Fibroblast of lung (primary cell): ENCODE measurements around the gene CDC25C.

Experiments
- EZH2 ChIP-seq: IDR thresholded peaks from 2 replicates; pipeline ENCODE4 v1.5.1; 2012; ENCODE audit warnings: low read length, control low read depth, mild to moderate bottlenecking; ENCODE audit errors: missing control alignments
- TF ChIP-seq, protein P1 (sequence below), 2 donors: IDR thresholded peaks in 1 of 2; conservative IDR thresholded peaks in 1 of 2; 1 replicate in 1 of 2; 2 replicates in 1 of 2; pipeline ENCODE4 v1.5.1; 2011 to 2012; ENCODE audit warnings: low read length in 2 of 2, control low read depth in 1 of 2, inconsistent platforms in 1 of 2, low read depth in 1 of 2, mild to moderate bottlenecking in 1 of 2

- TF ChIP-seq, protein P1, sequence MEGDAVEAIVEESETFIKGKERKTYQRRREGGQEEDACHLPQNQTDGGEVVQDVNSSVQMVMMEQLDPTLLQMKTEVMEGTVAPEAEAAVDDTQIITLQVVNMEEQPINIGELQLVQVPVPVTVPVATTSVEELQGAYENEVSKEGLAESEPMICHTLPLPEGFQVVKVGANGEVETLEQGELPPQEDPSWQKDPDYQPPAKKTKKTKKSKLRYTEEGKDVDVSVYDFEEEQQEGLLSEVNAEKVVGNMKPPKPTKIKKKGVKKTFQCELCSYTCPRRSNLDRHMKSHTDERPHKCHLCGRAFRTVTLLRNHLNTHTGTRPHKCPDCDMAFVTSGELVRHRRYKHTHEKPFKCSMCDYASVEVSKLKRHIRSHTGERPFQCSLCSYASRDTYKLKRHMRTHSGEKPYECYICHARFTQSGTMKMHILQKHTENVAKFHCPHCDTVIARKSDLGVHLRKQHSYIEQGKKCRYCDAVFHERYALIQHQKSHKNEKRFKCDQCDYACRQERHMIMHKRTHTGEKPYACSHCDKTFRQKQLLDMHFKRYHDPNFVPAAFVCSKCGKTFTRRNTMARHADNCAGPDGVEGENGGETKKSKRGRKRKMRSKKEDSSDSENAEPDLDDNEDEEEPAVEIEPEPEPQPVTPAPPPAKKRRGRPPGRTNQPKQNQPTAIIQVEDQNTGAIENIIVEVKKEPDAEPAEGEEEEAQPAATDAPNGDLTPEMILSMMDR (conservative IDR thresholded peaks at IDR 0.05 in 1 of 2, IDR thresholded peaks at IDR 0.05 in 1 of 2; ENCODE audit: low read depth in 1 of 2, low read length in 2 of 2): no peak
- no peak for TF ChIP-seq EZH2
Observed at GRCh38 chr5:138272681-138273080, 58.9 kb downstream of the CDC25C start.
